Cardiac muscle cell (in vitro differentiated cells and primary cell): Measurements from ENCODE around the gene TTLL4. TPM values are rescaled to one million over a fixed set of nuclear protein-coding genes. Genes with fewer than 3 reads are reported as not detected.
A peak's percentile ranks its signal among the peaks of the same experiment; 100 is the strongest.

ENCODE experiments used
- DNase-seq, 2 donors: peaks; one replicate each; pipeline versions ENCODE4 v3.0.0 to v3.0.0-alpha.2; 2010 to 2017; ENCODE audit warnings: low read depth in 1 of 2, low spot score in 1 of 2
- H3K27ac ChIP-seq: fragments of 200-600 bp; sonication (generic); 2 replicates; pipeline ENCODE4 v1.5.1; 2016
- H3K27me3 ChIP-seq: fragments of 200-600 bp; sonication (generic); 2 replicates; pipeline ENCODE4 v1.6.0; 2016; ENCODE audit warnings: control low read depth
- H3K36me3 ChIP-seq: fragments of 200-600 bp; sonication (generic); 2 replicates; pipeline ENCODE4 v1.5.1; 2016; ENCODE audit warnings: control low read depth
- H3K4me1 ChIP-seq: fragments of 200-600 bp; sonication (generic); 2 replicates; pipeline ENCODE4 v1.8.1; 2017; ENCODE audit warnings: low read depth, mild to moderate bottlenecking, mixed run types
- H3K4me3 ChIP-seq: fragments of 200-600 bp; sonication (generic); 2 replicates; pipeline ENCODE4 v1.5.1; 2016; ENCODE audit warnings: mild to moderate bottlenecking
- H3K9me3 ChIP-seq: fragments of 200-600 bp; sonication (generic); 2 replicates; pipeline ENCODE4 v1.5.1; 2017; ENCODE audit warnings: low read depth, mild to moderate bottlenecking, control low read depth
- CTCF ChIP-seq: IDR thresholded peaks from 2 replicates; pipeline ENCODE4 v1.5.1; 2012; ENCODE audit warnings: low read depth, mild to moderate bottlenecking, low read length
- polyA plus RNA-seq: library from polyadenylated mRNA; unstranded; fragments of >200 nt; fragmentation: Nextera tagmentation; extraction: Ambion mirVana; gene quantifications from 2 replicates; pipeline ENCODE4 v1.2.1, GENCODE V29; 2016
- total RNA-seq: library from RNA; depleted of rRNA; stranded (reverse); fragments of >200 nt; gene quantifications from 2 replicates; pipeline ENCODE4 v1.2.3, GENCODE V29; 2016

The TTLL4 gene
- total and polyA plus RNA-seq, 2 experiments from 2014 or later, result 27.9 to 36.0 TPM

DNA sequence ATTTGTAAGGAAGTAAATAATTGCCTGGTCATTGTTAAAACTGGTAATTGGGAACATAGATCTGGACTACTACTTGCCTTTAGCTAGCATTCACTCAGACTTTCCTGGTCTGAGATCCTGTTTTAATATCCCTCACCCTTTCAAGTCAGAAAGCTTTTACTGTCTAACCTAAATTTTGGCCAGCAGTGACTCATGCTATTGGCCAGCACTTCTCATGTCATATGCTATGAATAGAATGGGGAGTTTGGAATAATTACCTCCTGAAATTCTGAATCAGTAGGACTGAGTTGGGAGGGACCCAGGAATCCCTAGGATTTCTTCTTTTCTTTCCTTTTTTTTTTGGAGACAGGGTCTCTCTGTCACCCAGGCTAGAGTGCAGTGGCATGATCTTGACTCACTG lies 19.4 kb upstream of the TTLL4 start:
- DNase-seq, result no peak
- no peak for TF ChIP-seq CTCF
- Histone ChIP-seq H3K4me3 (no peak overlapping the region), H3K9me3 (no peaks in the 10 kb centered on the region), H3K4me1 (no peaks in the 10 kb centered on the region), H3K27ac (no peak overlapping the region), H3K27me3 (no peaks in the 10 kb centered on the region), H3K36me3 (peaks cover 24% of the 10 kb centered on the region)

GRCh38 chr2:218694405-218695145 lies 16.1 kb upstream of the TTLL4 start:
- H3K4me1 ChIP-seq, result no peaks in the 10 kb centered on the region
- peaks cover 31% of the 10 kb centered on the region for H3K36me3 ChIP-seq
- DNase-seq, result peak in 1 of 2 donors; percentile 11
- H3K4me3 ChIP-seq, result no peak overlapping the region
- H3K9me3 ChIP-seq, result no peaks in the 10 kb centered on the region
- TF ChIP-seq CTCF, result no peak
- H3K27ac ChIP-seq, result no peak overlapping the region
- H3K27me3 ChIP-seq, result no peaks in the 10 kb centered on the region

GRCh38 chr2:218698885-218699284 lies 11.8 kb upstream of the TTLL4 start:
- Histone ChIP-seq H3K9me3 (no peaks in the 10 kb centered on the region), H3K36me3 (peaks cover 21% of the 10 kb centered on the region), H3K27me3 (no peaks in the 10 kb centered on the region), H3K4me1 (no peaks in the 10 kb centered on the region), H3K4me3 (no peak overlapping the region), H3K27ac (no peak overlapping the region)
- no peak for DNase-seq
- TF ChIP-seq CTCF, result no peak

DNA sequence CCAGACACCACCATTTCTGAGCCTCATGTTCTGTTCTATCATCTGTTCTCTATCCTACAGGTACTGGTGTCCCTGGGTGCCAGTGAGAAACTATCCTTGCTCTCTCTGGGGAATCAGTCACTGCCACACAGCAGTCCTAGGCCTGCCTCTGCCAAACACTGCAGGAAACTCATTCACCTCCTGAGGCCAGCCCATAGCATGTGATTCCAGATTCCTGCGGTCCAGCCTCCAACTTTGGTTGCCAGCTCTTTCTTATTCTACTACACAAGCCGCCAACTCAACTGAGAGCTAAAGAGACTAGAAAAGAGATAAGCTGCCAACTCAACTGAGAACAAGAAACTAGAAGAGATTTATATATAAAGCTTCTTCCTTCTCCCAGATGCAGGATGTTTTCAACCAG lies 8.8 kb upstream of the TTLL4 start:
- Histone ChIP-seq H3K9me3 (no peaks in the 10 kb centered on the region), H3K4me1 (no peaks in the 10 kb centered on the region), H3K27ac (no peak overlapping the region), H3K36me3 (peaks cover 16% of the 10 kb centered on the region), H3K4me3 (no peak overlapping the region), H3K27me3 (no peaks in the 10 kb centered on the region)
- no peak for DNase-seq
- TF ChIP-seq CTCF, result no peak

DNA sequence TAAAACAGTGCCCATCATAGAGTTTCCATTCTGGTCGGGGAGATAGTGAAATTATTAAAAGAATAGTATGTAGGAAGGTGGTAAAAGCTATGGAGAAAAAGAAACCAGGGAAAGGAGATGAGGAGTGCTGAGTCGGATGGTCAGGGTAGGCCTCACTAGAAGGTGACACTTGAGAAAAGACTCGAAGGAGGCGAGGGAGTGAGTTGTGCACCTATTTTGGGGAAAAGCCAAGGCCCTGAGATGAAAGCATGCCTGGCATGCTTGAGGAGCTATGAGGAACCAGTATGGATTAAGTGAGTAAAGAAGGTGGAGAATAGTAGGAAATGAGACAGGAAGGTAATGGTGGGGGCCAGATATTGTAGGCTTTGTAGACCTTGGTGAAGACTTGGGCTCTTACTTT lies 7.3 kb upstream of the TTLL4 start:
- DNase-seq, result no peak
- no peak for TF ChIP-seq CTCF
- no peaks in the 10 kb centered on the region for H3K27me3 ChIP-seq
- H3K36me3 ChIP-seq, result peaks cover 16% of the 10 kb centered on the region
- no peak overlapping the region for H3K4me3 ChIP-seq
- no peaks in the 10 kb centered on the region for H3K4me1 ChIP-seq
- no peaks in the 10 kb centered on the region for H3K9me3 ChIP-seq
- H3K27ac ChIP-seq, result no peak overlapping the region
